Osteocyte (in vitro differentiated cells): ENCODE results near the gene EGLN2. TPM values are rescaled to one million over a fixed set of nuclear protein-coding genes. Genes with fewer than 3 reads are reported as not detected.
A peak's percentile ranks its signal among the peaks of the same experiment; 100 is the strongest.

Experiments used
- DNase-seq: peaks from one replicate; pipeline ENCODE4 v3.0.0; 2021; ENCODE audit warnings: mixed read lengths; ENCODE audit not compliant: unreplicated experiment; ENCODE audit errors: extremely low spot score
- H3K27ac Mint-ChIP-seq: one replicate; pipeline ENCODE4 v1.8.0; 2021; ENCODE audit warnings: mild to moderate bottlenecking, mixed read lengths; ENCODE audit not compliant: unreplicated experiment
- H3K27me3 Mint-ChIP-seq: one replicate; pipeline ENCODE4 v1.8.0; 2021; ENCODE audit warnings: mixed read lengths; ENCODE audit not compliant: unreplicated experiment
- H3K36me3 Mint-ChIP-seq: one replicate; pipeline ENCODE4 v1.8.0; 2021; ENCODE audit warnings: mixed read lengths; ENCODE audit not compliant: unreplicated experiment
- H3K4me1 Mint-ChIP-seq: one replicate; pipeline ENCODE4 v1.8.0; 2021; ENCODE audit warnings: mixed read lengths; ENCODE audit not compliant: unreplicated experiment
- H3K4me3 Mint-ChIP-seq: one replicate; pipeline ENCODE4 v1.8.0; 2021; ENCODE audit warnings: mild to moderate bottlenecking, moderate library complexity, mixed read lengths; ENCODE audit not compliant: unreplicated experiment
- H3K9me3 Mint-ChIP-seq: one replicate; pipeline ENCODE4 v1.8.0; 2021; ENCODE audit warnings: mixed read lengths; ENCODE audit not compliant: unreplicated experiment
- CTCF ChIP-seq: fragments of 200-600 bp; sonication (generic); IDR thresholded peaks from 2 replicates; pipeline ENCODE4 v1.5.0; 2021; ENCODE audit warnings: antibody characterized with exemption, mild to moderate bottlenecking, moderate library complexity
- total RNA-seq: library from RNA; stranded (reverse); gene quantifications from 2 replicates; pipeline ENCODE4 v1.2.1, GENCODE V29; 2021

Gene EGLN2
- total RNA-seq, 1 donor from 2014 or later: 104 TPM

- TF ChIP-seq CTCF: no peak
- peak overlapping the region; percentile 68 for H3K27ac Mint-ChIP-seq
- H3K36me3 Mint-ChIP-seq: peaks cover 27% of the 10 kb centered on the region
- DNase-seq: no peak
- H3K9me3 Mint-ChIP-seq: no peaks in the 10 kb centered on the region
- peaks cover 29% of the 10 kb centered on the region for H3K4me1 Mint-ChIP-seq
- H3K4me3 Mint-ChIP-seq: no peak overlapping the region
- no peaks in the 10 kb centered on the region for H3K27me3 Mint-ChIP-seq
These were observed 44.3 kb upstream of the EGLN2 start for GRCh38 chr19:40754611-40755247.

- Mint-ChIP-seq H3K36me3 (peaks cover 31% of the 10 kb centered on the region), H3K4me1 (peaks cover 24% of the 10 kb centered on the region), H3K27me3 (no peaks in the 10 kb centered on the region), H3K4me3 (no peak overlapping the region), H3K27ac (no peak overlapping the region), H3K9me3 (no peaks in the 10 kb centered on the region)
- no peak for DNase-seq
- TF ChIP-seq CTCF: no peak
These were observed 43.8 kb upstream of the EGLN2 start for GRCh38 chr19:40755248-40755624.

GRCh38 chr19:40755791-40756190, 43.2 kb upstream of the EGLN2 start:
- no peak overlapping the region for H3K4me3 Mint-ChIP-seq

GRCh38 chr19:40756502-40757110, 42.4 kb upstream of the EGLN2 start:
- H3K4me3 Mint-ChIP-seq: no peak overlapping the region

More at GRCh38 chr19:40755791-40756190, 43.2 kb upstream of the EGLN2 start:
- Mint-ChIP-seq H3K27me3 (no peaks in the 10 kb centered on the region), H3K9me3 (no peaks in the 10 kb centered on the region), H3K27ac (no peak overlapping the region), H3K4me1 (peaks cover 23% of the 10 kb centered on the region), H3K36me3 (peaks cover 37% of the 10 kb centered on the region)
- TF ChIP-seq CTCF: no peak
- DNase-seq: no peak

More at GRCh38 chr19:40756502-40757110, 42.4 kb upstream of the EGLN2 start:
- no peak for DNase-seq
- Mint-ChIP-seq H3K9me3 (no peaks in the 10 kb centered on the region), H3K27me3 (no peaks in the 10 kb centered on the region), H3K36me3 (peaks cover 41% of the 10 kb centered on the region), H3K4me1 (peaks cover 23% of the 10 kb centered on the region), H3K27ac (no peak overlapping the region)
- no peak for TF ChIP-seq CTCF
